Measurements from ENCODE around the gene WDR90. TPM values are rescaled to one million over a fixed set of nuclear protein-coding genes. Genes with fewer than 3 reads are reported as not detected.

The WDR90 gene
- polyA plus RNA-seq, 1 donor (not counting 4 experiments of a cell fraction or from before 2014, with no cell fraction given) = 5.9 TPM

GRCh38 chr16:649631-650030 is 466 bp downstream of the WDR90 start:
- Histone ChIP-seq H3K9ac (ENCODE audit: control insufficient read depth, extremely low read depth, insufficient read depth, low read length) (peak overlapping the region; percentile 78), H3K79me2 (ENCODE audit: control insufficient read depth, insufficient read depth, low read length) (peaks cover 6% of the 10 kb centered on the region), H4K20me1 (ENCODE audit: control insufficient read depth, extremely low read depth, insufficient read depth, low read length) (no peaks in the 10 kb centered on the region), H3K4me3 (ENCODE audit: control insufficient read depth in 2 of 3, extremely low read depth in 1 of 3, insufficient read depth in 2 of 3, low read depth in 1 of 3, low read length in 3 of 3) (peak overlapping the region; percentile 44 to 82 (median 78)), H3K4me1 (ENCODE audit: control insufficient read depth, extremely low read depth, insufficient read depth, low read length) (peaks cover 11% of the 10 kb centered on the region), H3K36me3 (ENCODE audit: control insufficient read depth in 2 of 2, extremely low read depth in 1 of 2, insufficient read depth in 2 of 2, low read length in 2 of 2) (peaks cover 6 to 7% of the 10 kb centered on the region in 2 experiments), H3K9me1 (ENCODE audit: control insufficient read depth, extremely low read depth, insufficient read depth, low read length) (no peaks in the 10 kb centered on the region), H3K9me3 (ENCODE audit: control insufficient read depth, low read depth, low read length) (no peaks in the 10 kb centered on the region), H3K4me2 (ENCODE audit: control insufficient read depth, extremely low read depth, insufficient read depth, low read depth, low read length) (peak overlapping the region; percentile 92), H3K27ac (ENCODE audit: control insufficient read depth, insufficient read depth, low read length) (peak overlapping the region; percentile 81), H2AFZ (ENCODE audit: control insufficient read depth, low read length) (peak overlapping the region; percentile 12), H3K27me3 (ENCODE audit: control insufficient read depth, extremely low read depth, insufficient read depth, low read length) (no peaks in the 10 kb centered on the region)
- dilution Hi-C loops (cut with MboI; ENCODE audit: extremely low pct_ligation_motif_present, low sequenced_read_pairs) = no loop called here
- no peak for FAIRE-seq
- DNase-seq (ENCODE audit: low read depth, low spot score) = no peak
- TF ChIP-seq, protein P1, sequence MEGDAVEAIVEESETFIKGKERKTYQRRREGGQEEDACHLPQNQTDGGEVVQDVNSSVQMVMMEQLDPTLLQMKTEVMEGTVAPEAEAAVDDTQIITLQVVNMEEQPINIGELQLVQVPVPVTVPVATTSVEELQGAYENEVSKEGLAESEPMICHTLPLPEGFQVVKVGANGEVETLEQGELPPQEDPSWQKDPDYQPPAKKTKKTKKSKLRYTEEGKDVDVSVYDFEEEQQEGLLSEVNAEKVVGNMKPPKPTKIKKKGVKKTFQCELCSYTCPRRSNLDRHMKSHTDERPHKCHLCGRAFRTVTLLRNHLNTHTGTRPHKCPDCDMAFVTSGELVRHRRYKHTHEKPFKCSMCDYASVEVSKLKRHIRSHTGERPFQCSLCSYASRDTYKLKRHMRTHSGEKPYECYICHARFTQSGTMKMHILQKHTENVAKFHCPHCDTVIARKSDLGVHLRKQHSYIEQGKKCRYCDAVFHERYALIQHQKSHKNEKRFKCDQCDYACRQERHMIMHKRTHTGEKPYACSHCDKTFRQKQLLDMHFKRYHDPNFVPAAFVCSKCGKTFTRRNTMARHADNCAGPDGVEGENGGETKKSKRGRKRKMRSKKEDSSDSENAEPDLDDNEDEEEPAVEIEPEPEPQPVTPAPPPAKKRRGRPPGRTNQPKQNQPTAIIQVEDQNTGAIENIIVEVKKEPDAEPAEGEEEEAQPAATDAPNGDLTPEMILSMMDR (optimal IDR thresholded peaks at IDR 0.05 in 1 of 3, IDR thresholded peaks at IDR 0.05 in 1 of 3, conservative IDR thresholded peaks at IDR 0.05 in 1 of 3; ENCODE audit: extremely low read depth in 1 of 3, insufficient read depth in 2 of 3, low read length in 3 of 3) = no peak
- TF ChIP-seq EZH2 (IDR thresholded peaks at IDR 0.05; ENCODE audit: low read length) = no peak

- H3K27ac ChIP-seq (ENCODE audit: control insufficient read depth, insufficient read depth, low read length) = no peak overlapping the region
- H3K79me2 ChIP-seq (ENCODE audit: control insufficient read depth, insufficient read depth, low read length) = peaks cover 6% of the 10 kb centered on the region
- dilution Hi-C loops (cut with MboI; ENCODE audit: extremely low pct_ligation_motif_present, low sequenced_read_pairs) = no loop called here
- peaks cover 11% of the 10 kb centered on the region for H3K4me1 ChIP-seq (ENCODE audit: control insufficient read depth, extremely low read depth, insufficient read depth, low read length)
- H3K4me3 ChIP-seq (ENCODE audit: control insufficient read depth in 2 of 3, extremely low read depth in 1 of 3, insufficient read depth in 2 of 3, low read depth in 1 of 3, low read length in 3 of 3) = no peak overlapping the region
- no peak overlapping the region for H3K4me2 ChIP-seq (ENCODE audit: control insufficient read depth, extremely low read depth, insufficient read depth, low read depth, low read length)
- no peaks in the 10 kb centered on the region for H3K9me3 ChIP-seq (ENCODE audit: control insufficient read depth, low read depth, low read length)
- H3K36me3 ChIP-seq (ENCODE audit: control insufficient read depth in 2 of 2, extremely low read depth in 1 of 2, insufficient read depth in 2 of 2, low read length in 2 of 2) = peaks cover 6 to 7% of the 10 kb centered on the region in 2 experiments
- no peaks in the 10 kb centered on the region for H3K27me3 ChIP-seq (ENCODE audit: control insufficient read depth, extremely low read depth, insufficient read depth, low read length)
- TF ChIP-seq, protein P1 (optimal IDR thresholded peaks at IDR 0.05 in 1 of 3, IDR thresholded peaks at IDR 0.05 in 1 of 3, conservative IDR thresholded peaks at IDR 0.05 in 1 of 3; ENCODE audit: extremely low read depth in 1 of 3, insufficient read depth in 2 of 3, low read length in 3 of 3) = no peak
- no peak for TF ChIP-seq EZH2 (IDR thresholded peaks at IDR 0.05; ENCODE audit: low read length)
- H4K20me1 ChIP-seq (ENCODE audit: control insufficient read depth, extremely low read depth, insufficient read depth, low read length) = no peaks in the 10 kb centered on the region
- DNase-seq (ENCODE audit: low read depth, low spot score) = no peak
- no peak overlapping the region for H2AFZ ChIP-seq (ENCODE audit: control insufficient read depth, low read length)
- H3K9me1 ChIP-seq (ENCODE audit: control insufficient read depth, extremely low read depth, insufficient read depth, low read length) = no peaks in the 10 kb centered on the region
- no peak for FAIRE-seq
- no peak overlapping the region for H3K9ac ChIP-seq (ENCODE audit: control insufficient read depth, extremely low read depth, insufficient read depth, low read length)
These were observed 2.7 kb downstream of the WDR90 start for GRCh38 chr16:651844-652243.

Data from keratinocyte (primary cell).